Measurements from ENCODE around the gene SVOP.
"Not testable (repeated sequence)": the region's sequence is repeated elsewhere in the genome, so short reads cannot be mapped to it uniquely, and the experiment has no call there.

Gene SVOP

DNA sequence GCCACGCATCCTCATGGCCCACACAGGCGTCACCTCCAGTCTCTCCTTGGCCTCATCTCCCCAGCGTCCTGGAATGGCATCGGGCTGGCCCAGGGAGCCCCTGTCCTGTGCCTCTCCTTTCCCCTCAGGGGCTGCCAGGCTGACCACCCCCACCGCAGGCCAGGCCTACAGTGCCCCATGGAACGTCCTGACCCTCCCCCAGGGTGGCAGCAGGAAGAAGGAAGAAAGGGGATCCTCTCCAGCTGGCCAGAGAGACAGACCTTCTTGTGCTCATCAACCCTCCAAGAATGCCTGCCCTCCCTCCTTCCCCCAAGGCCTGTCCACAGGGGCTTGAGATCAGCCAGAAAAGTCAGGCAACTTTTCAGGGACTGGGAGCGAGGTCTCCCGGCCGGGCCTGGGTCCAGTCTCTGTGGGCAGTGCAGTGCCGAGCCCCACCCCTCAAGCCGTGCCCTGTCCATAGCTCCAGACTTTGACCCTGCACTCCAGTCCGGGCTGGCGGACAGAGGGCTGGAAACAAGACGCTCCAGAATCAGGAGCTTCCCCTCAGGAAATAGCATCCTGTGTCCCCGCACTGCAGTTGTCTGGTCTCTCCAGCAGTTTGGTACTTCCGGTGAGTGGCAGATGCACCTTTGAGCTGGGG, 141.1 kb downstream of the SVOP start, which contains the start of gene DAO:
Gene DAO (plus strand): TSS at position 478 of the 640 bp plus-strand sequence. CDS start 4,915 bp downstream, outside the sequence.
- no peak for DNase-seq

DNA sequence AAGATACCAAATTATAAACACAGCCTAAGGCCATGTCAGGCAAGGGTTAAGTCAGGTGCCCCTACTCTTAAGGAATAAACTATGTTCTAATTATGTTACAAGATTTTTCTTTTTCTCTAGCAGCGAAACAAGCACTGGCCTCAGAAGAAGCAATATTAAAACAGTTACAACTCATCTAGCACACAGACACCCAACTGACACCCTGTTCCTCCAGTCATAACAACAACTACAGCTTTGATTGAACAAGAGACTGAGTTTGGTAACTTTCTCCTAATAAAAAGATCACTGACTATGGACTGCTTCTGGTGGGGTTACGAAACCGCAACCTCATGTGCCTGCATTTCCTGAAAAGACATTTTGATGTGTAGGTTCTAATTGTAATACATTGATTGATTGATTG, 144.3 kb downstream of the SVOP start:
- no peak for DNase-seq

DNA sequence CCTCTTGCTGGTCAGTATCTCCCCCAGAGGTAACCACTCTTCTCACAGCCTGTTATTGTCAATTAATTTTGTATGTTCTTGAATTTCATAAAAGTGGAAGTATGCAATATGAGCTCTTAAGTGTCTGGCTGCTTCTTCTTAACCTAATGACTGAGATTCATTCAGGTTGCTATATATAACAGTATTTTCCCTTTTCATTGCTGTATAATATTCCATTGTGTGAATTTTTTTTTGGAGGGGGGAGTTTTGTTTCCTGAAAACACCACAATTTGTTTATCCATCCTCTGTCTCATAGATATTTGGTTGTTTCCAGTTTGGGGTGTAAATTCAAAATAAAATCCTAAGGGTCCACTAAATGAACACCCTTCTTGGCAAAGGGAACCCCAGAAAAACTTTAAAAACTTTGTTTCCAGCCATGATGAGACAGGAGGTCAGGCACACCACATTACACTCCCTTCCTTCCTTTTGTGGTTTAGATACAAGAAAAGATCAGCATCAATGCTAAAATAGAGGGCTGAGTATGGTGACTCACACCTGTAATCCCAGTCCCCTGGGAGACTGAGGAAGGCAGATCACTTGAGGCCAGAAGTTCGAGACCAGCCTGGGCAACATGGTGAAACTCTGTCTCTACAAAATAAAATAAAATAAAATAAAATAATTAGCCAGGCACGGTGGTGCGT, 145.0 kb downstream of the SVOP start:
- DNase-seq, result no peak

DNA sequence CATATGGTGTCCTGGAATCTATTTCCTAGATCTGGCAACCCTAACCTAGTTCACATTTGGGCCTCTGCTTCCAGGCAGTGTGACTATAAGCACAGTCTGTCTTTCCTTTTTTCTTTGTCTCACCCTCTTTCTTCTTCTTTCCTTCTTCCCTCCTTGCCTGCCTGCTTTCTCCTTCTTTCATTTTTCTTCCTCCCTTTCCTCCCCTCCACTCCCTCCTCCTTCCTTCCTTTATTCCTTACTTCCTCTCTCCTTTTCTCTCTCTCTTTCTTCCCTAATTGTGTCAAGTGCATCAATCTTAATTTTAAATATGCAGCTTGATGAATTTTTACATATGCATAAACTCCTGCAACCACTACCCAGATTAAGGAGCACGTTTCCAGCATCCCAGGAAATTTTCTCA, 145.6 kb downstream of the SVOP start:
- DNase-seq, result no peak

DNA sequence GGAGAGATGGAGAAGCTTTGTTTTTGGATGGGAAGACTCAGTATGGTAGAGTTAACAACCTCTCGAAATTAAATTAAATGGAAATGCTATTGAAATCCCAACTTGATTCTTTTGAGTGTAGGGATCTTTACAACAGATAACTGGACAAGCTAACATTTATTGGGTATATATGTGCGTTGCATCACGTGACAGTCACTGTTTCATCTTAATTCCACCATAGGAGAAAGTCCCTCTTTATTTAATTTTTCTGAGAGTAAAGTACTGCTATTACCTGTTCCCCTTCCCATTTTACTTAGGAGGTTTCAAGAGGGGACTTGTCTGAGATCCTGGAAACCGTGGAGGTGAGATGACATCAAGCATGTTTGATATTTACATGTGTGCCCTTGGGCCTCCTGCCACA, 152.1 kb downstream of the SVOP start:
- DNase-seq, result no peak

DNA sequence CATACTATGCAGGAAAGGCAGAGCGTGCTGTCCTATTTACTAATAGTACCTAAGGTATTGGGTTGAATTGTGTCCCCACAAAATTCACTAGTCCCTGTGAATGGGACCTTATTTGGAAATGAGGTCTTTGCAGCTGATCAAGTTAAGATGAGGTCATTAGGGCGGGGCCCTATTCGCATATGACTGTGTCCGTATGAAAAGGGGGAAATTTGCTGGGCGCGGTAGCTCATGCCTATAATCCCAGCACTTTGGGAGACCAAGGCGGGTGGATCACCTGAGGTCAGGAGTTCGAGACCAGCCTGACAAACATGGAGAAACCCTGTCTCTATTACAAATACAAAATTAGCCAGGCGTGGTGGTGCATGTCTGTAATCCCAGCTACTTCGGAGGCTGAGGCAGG, 154.8 kb downstream of the SVOP start:
- DNase-seq, result not testable (repeated sequence)

DNA sequence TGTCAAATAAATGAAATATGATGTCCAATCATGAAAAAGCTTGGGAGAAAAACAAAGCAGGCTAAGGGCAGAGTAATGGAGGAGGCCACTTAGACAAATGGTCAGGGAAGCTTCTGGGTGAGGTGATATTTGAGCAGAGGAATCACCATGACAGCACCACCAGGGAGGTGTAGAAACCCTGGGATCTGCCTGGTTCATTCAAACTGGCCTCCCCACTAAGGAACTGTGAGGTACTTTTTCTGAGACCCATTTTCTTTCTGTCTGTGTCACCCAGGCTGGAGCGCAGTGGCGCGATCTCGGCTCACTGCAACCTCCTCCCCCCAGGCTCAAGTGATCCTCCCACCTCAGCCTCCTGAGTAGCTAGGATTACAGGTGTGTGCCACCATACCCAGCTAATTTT, 155.7 kb downstream of the SVOP start:
- DNase-seq, result no peak

DNA sequence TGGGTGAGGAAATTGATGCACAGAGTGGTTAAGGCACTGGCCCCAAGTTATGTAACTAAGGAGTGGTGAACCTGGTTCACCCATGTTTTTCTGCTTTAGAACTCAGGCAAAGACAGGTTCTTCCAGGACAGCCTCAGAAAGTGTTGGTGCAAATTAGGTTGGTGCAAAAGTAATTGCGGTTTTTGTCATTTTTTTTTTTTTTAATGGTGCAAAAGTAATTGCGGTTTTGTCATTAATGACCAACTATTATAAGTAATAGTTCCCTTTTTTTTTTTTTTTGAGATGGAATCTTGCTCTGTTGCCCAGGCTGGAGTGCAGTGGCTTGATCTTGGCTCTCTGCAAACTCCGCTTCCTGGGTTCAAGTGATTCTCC, 158.3 kb downstream of the SVOP start:
- DNase-seq, result no peak

DNA sequence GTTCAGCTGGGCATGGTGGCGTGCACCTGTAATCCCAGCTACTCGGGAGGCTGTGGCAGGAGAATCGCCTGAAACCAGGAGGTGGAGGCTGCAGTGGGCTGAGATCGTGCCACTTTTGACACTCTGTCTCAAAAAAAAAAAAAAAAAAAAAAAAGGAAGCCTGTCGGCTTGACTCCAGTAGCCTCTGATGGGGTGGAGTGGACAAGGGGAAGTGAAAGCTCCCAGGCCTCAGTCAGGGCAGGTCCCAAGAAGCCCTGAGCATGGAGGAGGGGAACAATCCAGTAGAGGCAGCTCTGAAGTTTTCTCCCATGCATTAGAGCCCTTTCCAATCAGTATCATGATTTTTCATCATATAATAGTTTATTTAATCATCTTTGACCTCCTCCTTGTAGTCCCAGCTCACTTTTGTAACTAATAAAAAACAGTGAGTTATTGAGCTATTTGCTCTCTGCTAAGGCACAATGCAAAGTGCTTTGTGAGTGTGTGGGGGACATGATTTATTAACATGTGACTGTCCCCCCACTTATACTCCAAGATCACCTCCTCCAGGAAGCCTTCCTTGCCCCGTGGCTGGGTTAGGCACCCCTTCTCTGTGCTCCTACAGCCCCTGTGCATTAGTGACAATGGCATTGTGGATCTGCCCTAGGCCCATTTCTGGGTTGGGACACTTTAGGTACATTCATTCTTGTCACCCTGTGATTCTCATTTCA, 158.8 kb downstream of the SVOP start:
- no peak for DNase-seq

DNA sequence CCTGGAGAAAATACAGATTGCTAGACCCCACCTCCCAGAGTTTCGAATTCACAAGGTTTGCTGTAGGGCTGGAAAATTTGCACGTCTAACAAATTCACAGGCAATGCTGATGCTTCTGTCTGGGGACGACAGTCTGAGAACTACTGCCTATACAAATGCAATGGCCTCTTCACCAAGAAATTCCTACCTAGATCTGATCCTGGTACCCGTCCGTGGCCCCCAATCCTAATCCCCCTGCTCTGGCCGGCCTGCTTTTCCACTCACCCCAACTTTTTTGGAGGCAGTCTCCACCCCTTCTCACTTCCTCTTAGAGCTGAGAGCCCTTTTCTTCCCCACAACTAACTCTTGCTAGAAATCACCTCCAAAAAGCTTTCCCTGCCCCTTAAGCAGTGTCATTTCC, 160.4 kb downstream of the SVOP start:
- DNase-seq, result no peak

DNA sequence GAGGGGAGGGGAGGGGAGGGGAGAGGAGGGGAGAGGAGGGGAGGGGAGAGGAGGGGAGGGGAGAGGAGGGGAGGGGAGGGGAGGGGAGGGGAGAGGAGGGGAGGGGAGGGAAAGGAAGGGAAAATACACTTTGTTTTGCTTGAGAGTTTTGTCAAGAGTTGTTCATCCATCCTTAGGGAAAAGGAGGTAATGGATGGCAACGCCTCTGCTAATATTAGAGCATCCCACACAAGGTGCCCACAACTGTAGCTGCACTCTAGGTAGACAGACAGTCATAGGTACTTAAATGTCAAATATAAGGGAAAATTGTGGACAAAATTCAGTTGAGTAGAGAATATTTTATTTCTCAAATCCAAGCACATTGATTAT, 161.0 kb downstream of the SVOP start:
- no peak for DNase-seq

DNA sequence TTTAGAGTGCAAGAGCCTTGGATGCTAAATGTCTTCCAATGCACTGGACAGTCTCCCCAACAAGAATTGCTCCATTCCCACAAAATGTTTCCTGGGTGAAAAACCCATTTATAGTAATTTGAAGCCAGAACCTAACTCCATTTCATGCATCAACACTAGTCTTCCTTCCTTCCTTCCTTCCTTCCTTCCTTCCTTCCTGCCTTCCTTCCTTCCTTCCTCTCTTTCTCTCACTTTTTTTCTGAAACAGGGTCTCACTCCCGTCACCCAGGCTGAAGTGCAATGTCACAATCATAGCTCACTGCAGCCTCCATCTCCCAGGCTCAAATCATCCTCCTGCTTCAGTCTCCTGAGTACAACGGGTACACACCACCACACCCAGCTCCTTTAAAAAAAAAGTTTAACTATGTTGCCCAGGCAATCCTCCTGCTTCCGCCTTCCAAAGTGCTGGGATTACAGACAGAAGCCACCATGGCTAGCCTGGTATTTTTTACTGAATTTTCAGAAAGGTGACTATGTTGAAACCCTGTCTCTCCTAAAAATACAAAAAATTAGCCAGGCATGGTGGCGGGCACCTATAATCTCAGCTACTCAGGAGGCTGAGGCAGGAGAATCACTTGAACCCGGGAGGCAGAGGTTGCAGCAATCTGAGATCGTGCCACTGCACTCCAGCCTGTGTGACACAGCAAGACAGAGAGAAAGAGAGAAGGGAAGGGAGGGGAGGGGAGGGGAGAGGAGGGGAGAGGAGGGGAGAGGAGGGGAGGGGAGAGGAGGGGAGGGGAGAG, 161.5 kb downstream of the SVOP start:
- not testable (repeated sequence) for DNase-seq

DNA sequence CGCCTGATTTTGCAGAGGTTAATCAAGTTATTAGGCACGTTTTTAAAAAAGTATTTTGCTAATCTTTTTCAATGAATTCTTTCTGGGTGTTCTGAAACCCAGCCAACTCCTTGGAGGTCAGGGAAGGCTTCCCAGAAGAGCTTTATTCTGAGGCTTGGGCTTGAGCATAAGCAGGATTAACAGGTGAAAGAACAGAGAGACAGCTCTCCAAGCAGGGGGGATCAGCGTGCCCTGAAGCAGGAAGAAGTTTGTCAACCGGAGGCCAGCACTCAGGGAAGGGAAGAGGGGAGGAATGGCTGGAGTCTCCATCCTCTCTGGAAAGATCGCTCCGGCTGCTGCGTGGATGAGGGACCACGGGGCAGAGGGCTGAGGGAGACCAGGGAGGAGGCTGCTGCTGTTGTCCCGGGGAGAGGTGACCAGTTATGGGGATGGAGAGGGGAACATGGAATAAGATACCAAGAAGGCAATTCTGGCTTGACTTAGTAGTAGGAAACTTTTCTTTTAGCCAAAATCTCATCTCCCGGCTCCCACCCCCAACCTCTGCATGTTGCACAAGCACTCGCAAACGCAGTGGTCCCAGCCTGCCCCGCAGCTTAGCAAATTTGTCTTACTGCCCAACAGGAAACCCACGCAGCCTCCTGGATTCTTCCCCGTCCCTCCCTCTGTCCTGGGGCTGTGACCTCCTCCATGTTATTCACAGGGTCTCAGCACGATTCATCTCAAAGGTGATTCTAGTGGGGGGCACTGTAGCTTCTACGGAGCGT, 162.4 kb downstream of the SVOP start:
- no peak for DNase-seq

All from amniotic stem cell (primary cell).